RWPE2 (cell line): Measurements from ENCODE around the gene DNAJC13.
"Not testable (repeated sequence)": the region's sequence is repeated elsewhere in the genome, so short reads cannot be mapped to it uniquely, and the experiment has no call there.

Source experiments
- ATAC-seq: fragments of 200-7000 bp; cut with Tn5 transposase; 3 replicates; pipeline ENCODE4 v1.9.1; 2021; ENCODE audit warnings: low read depth
- DNase-seq: peaks from one replicate; pipeline ENCODE4 v3.0.0-alpha.2; 2020; ENCODE audit warnings: low spot score
- H3K27ac ChIP-seq: fragments of 450-650 bp; 2 replicates; pipeline ENCODE4 v1.5.1; 2017; ENCODE audit warnings: mild to moderate bottlenecking; ENCODE audit not compliant: poor library complexity, severe bottlenecking
- H3K27me3 ChIP-seq: fragments of 250-450 bp; sonication (Bioruptor Pico); 2 replicates; pipeline ENCODE4 v1.5.1; 2021; ENCODE audit warnings: mild to moderate bottlenecking, moderate library complexity; ENCODE audit not compliant: insufficient read depth, poor library complexity, severe bottlenecking
- H3K36me3 ChIP-seq: fragments of 250-450 bp; sonication (Bioruptor Pico); 2 replicates; pipeline ENCODE4 v1.5.1; 2020; ENCODE audit warnings: low read depth, mild to moderate bottlenecking, moderate library complexity
- H3K4me1 ChIP-seq: fragments of 250-450 bp; sonication (Bioruptor Pico); 2 replicates; pipeline ENCODE4 v1.5.1; 2021; ENCODE audit warnings: mild to moderate bottlenecking, moderate library complexity; ENCODE audit not compliant: insufficient read depth, poor library complexity, severe bottlenecking
- H3K4me3 ChIP-seq: fragments of 250-450 bp; sonication (Bioruptor Pico); 2 replicates; pipeline ENCODE4 v1.5.1; 2021; ENCODE audit warnings: mild to moderate bottlenecking, moderate library complexity; ENCODE audit not compliant: severe bottlenecking
- H3K9me3 ChIP-seq: fragments of 250-450 bp; sonication (Bioruptor Pico); 2 replicates; pipeline ENCODE4 v1.5.1; 2021; ENCODE audit warnings: mild to moderate bottlenecking, moderate library complexity; ENCODE audit not compliant: severe bottlenecking
- CTCF ChIP-seq: fragments of 450-650 bp; IDR thresholded peaks from one replicate; pipeline ENCODE4 v1.5.1; 2017; ENCODE audit warnings: mild to moderate bottlenecking, moderate library complexity; ENCODE audit not compliant: poor library complexity, severe bottlenecking

DNAJC13 gene

GRCh38 chr3:132386259-132386658 lies 31.0 kb upstream of the DNAJC13 start:
- TF ChIP-seq CTCF, result no peak
- no peak for ATAC-seq

GRCh38 chr3:132392675-132393074 lies 24.6 kb upstream of the DNAJC13 start:
- H3K27ac ChIP-seq, H3K4me1 ChIP-seq, ATAC-seq, DNase-seq, H3K4me3 ChIP-seq, H3K9me3 ChIP-seq, H3K27me3 ChIP-seq, H3K36me3 ChIP-seq: not testable (repeated sequence)

More at GRCh38 chr3:132386259-132386658, 31.0 kb upstream of the DNAJC13 start:
- DNase-seq, result no peak
- H3K27ac ChIP-seq, result no peak overlapping the region
- no peaks in the 10 kb centered on the region for H3K9me3 ChIP-seq
- no peaks in the 10 kb centered on the region for H3K27me3 ChIP-seq
- H3K4me3 ChIP-seq, result no peak overlapping the region
- no peaks in the 10 kb centered on the region for H3K4me1 ChIP-seq
- no peaks in the 10 kb centered on the region for H3K36me3 ChIP-seq

- Histone ChIP-seq H3K9me3 (no peaks in the 10 kb centered on the region), H3K27ac (no peak overlapping the region), H3K27me3 (no peaks in the 10 kb centered on the region), H3K36me3 (no peaks in the 10 kb centered on the region), H3K4me1 (no peaks in the 10 kb centered on the region), H3K4me3 (no peak overlapping the region)
- DNase-seq (no peak), ATAC-seq (no peak)
- TF ChIP-seq CTCF, result no peak
Measured at GRCh38 chr3:132394320-132394719, 23.0 kb upstream of the DNAJC13 start.

- DNase-seq, result no peak
- Histone ChIP-seq H3K4me1 (no peaks in the 10 kb centered on the region), H3K27me3 (no peaks in the 10 kb centered on the region), H3K4me3 (no peak overlapping the region), H3K36me3 (no peaks in the 10 kb centered on the region), H3K27ac (no peak overlapping the region), H3K9me3 (no peaks in the 10 kb centered on the region)
- ATAC-seq, result no peak
- no peak for TF ChIP-seq CTCF
Measured at GRCh38 chr3:132395126-132395525, 22.2 kb upstream of the DNAJC13 start.

GRCh38 chr3:132396255-132396654 lies 21.0 kb upstream of the DNAJC13 start:
- Histone ChIP-seq H3K4me1 (no peaks in the 10 kb centered on the region), H3K27ac (no peak overlapping the region), H3K4me3 (no peak overlapping the region), H3K27me3 (no peaks in the 10 kb centered on the region), H3K9me3 (no peaks in the 10 kb centered on the region), H3K36me3 (no peaks in the 10 kb centered on the region)
- ATAC-seq, result no peak
- TF ChIP-seq CTCF, result no peak
- DNase-seq, result no peak

GRCh38 chr3:132396776-132397175 lies 20.5 kb upstream of the DNAJC13 start:
- not testable (repeated sequence) for H3K4me1 ChIP-seq, H3K27me3 ChIP-seq, H3K4me3 ChIP-seq, ATAC-seq, DNase-seq, H3K9me3 ChIP-seq, H3K27ac ChIP-seq, H3K36me3 ChIP-seq
